Stimulated activated CD8-positive, alpha-beta memory T cell treated with anti-CD3 and anti-CD28 coated beads, Interleukin-7, amount 100 ng/mL, for 48 hours (primary cell): ENCODE results near the gene ANKRD63.

Source experiments
- DNase-seq, 2 donors: peaks; one replicate each; pipeline ENCODE4 v3.0.0-alpha.2; 2020; ENCODE audit warnings: low read depth in 1 of 2; ENCODE audit errors: extremely low read depth in 1 of 2

ANKRD63 gene

GRCh38 chr15:40282869-40283614 lies at the start of gene ANKRD63:
TSS of gene ANKRD63 (minus strand) at chr15:40283064. CDS start at chr15:40282586, 478 bp downstream.
- no peak for DNase-seq

GRCh38 chr15:40332113-40332781 lies 49.4 kb upstream of the ANKRD63 start:
- DNase-seq: no peak

- no peak for DNase-seq
Measured at GRCh38 chr15:40331637-40332036, 48.8 kb upstream of the ANKRD63 start.

GRCh38 chr15:40331026-40331425 lies 48.2 kb upstream of the ANKRD63 start:
- DNase-seq: no peak

GRCh38 chr15:40330368-40330836 lies 47.5 kb upstream of the ANKRD63 start:
- DNase-seq: no peak

GRCh38 chr15:40329804-40330203 lies 46.9 kb upstream of the ANKRD63 start:
- DNase-seq: no peak

GRCh38 chr15:40328751-40329150 lies 45.9 kb upstream of the ANKRD63 start:
- DNase-seq: no peak

GRCh38 chr15:40328176-40328575 lies 45.3 kb upstream of the ANKRD63 start:
- no peak for DNase-seq

- DNase-seq: no peak
Measured at GRCh38 chr15:40327457-40327856, 44.6 kb upstream of the ANKRD63 start.

- no peak for DNase-seq
Measured at GRCh38 chr15:40325700-40326099, 42.8 kb upstream of the ANKRD63 start.

GRCh38 chr15:40325188-40325587 lies 42.3 kb upstream of the ANKRD63 start:
- no peak for DNase-seq

- DNase-seq: no peak
Measured at GRCh38 chr15:40323953-40324937, 41.4 kb upstream of the ANKRD63 start.

GRCh38 chr15:40323239-40323952 lies 40.5 kb upstream of the ANKRD63 start, which contains the start of gene INAFM2:
TSS of gene INAFM2 (plus strand) at chr15:40323692. CDS start at chr15:40324056, 364 bp downstream.
- peak; percentile 85 to 87 for DNase-seq

GRCh38 chr15:40322531-40323238 lies 39.8 kb upstream of the ANKRD63 start:
- no peak for DNase-seq

GRCh38 chr15:40320931-40321371 lies 38.1 kb upstream of the ANKRD63 start:
- no peak for DNase-seq

- DNase-seq: no peak
Measured at GRCh38 chr15:40320409-40320808, 37.5 kb upstream of the ANKRD63 start.

GRCh38 chr15:40317580-40317979 lies 34.7 kb upstream of the ANKRD63 start:
- no peak for DNase-seq

GRCh38 chr15:40316931-40317330 lies 34.1 kb upstream of the ANKRD63 start:
- no peak for DNase-seq

- no peak for DNase-seq
Measured at GRCh38 chr15:40314723-40315276, 31.9 kb upstream of the ANKRD63 start.
